H1 (cell line): ENCODE data around the gene ATG4D. TPM values are rescaled to one million over a fixed set of nuclear protein-coding genes. Genes with fewer than 3 reads are reported as not detected.

ENCODE experiments used
- CBX5 ChIP-seq: fragments of 300-800, 300-1000 bp; sonication (generic); IDR thresholded peaks from 2 replicates; pipeline ENCODE4 v1.7.1; 2016; ENCODE audit warnings: antibody characterized with exemption, low read length, low read depth
- CEBPB ChIP-seq: IDR thresholded peaks from 2 replicates; pipeline ENCODE4 v1.6.1; 2012; ENCODE audit warnings: low read depth, low read length
- CHD1 ChIP-seq: IDR thresholded peaks from 2 replicates; pipeline ENCODE4 v1.6.1; 2012; ENCODE audit warnings: low read depth, low read length, improper control_type of control experiment
- CREB1 ChIP-seq: IDR thresholded peaks from 2 replicates; pipeline ENCODE4 v1.6.1; 2012; ENCODE audit warnings: inconsistent platforms
- EGR1 ChIP-seq: IDR thresholded peaks from 2 replicates; pipeline ENCODE4 v1.6.1; 2011; ENCODE audit warnings: low read depth, low read length, borderline replicate concordance
- EP300 ChIP-seq, 2 experiments: IDR thresholded peaks; 1 replicate in 1 of 2; 2 replicates in 1 of 2; pipeline ENCODE4 v1.6.1; 2011 to 2012; ENCODE audit warnings: low read depth in 2 of 2, low read length in 2 of 2, mild to moderate bottlenecking in 2 of 2, borderline replicate concordance in 1 of 2, inconsistent platforms in 1 of 2, moderate library complexity in 1 of 2
- GTF2F1 ChIP-seq: IDR thresholded peaks from 2 replicates; pipeline ENCODE4 v1.6.1; 2012; ENCODE audit warnings: low read depth, low read length, improper control_type of control experiment, borderline replicate concordance
- NRF1 ChIP-seq: IDR thresholded peaks from 2 replicates; pipeline ENCODE4 v1.6.1; 2011; ENCODE audit warnings: mild to moderate bottlenecking, low read depth, low read length, improper control_type of control experiment
- PHF8 ChIP-seq: fragments of 200-600 bp; sonication (generic); conservative IDR thresholded peaks from 2 replicates; pipeline ENCODE4 v1.7.1; 2012; ENCODE audit warnings: low read depth, mild to moderate bottlenecking, inconsistent platforms, low read length, moderate library complexity
- SP2 ChIP-seq: IDR thresholded peaks from 2 replicates; pipeline ENCODE4 v1.6.1; 2012; ENCODE audit warnings: mild to moderate bottlenecking, low read length, inconsistent platforms
- TAF1 ChIP-seq: IDR thresholded peaks from 2 replicates; pipeline ENCODE4 v1.6.1; 2011; ENCODE audit warnings: mild to moderate bottlenecking, low read depth, low read length
- TBP ChIP-seq: IDR thresholded peaks from 2 replicates; pipeline ENCODE4 v1.6.1; 2011; ENCODE audit warnings: low read depth, low read length, improper control_type of control experiment
- polyA plus RNA-seq, 7 experiments: library from polyadenylated mRNA; depleted of rRNA in 3 of 7; stranded (reverse) in 5 of 7; unstranded in 2 of 7; fragments of >200 nt in 5 of 7; fragments of 200-250 nt in 2 of 7; gene quantifications; 1 replicate in 5 of 7; 2 replicates in 1 of 7; 4 replicates in 1 of 7; pipeline versions ENCODE4 v1.2.1 to v1.2.3, GENCODE V29; 2011 to 2013; ENCODE audit warnings: missing spikeins in 2 of 7, mixed read lengths in 2 of 7
- total RNA-seq: library from RNA; stranded (reverse); fragmentation: NEBNext Ultra II Directional; extraction: Animal tissue kit (Norgen Biotek cat#: 25700); gene quantifications from 2 replicates; pipeline ENCODE4 v1.2.1, GENCODE V29; 2021
- TF ChIP-seq, protein P1 (sequence below): fragments of 300-600 bp; sonication (generic); IDR thresholded peaks from 2 replicates; pipeline ENCODE4 v1.7.1; 2012; ENCODE audit warnings: low read length, moderate library complexity, mild to moderate bottlenecking, inconsistent platforms; ENCODE audit not compliant: insufficient replicate concordance

The ATG4D gene
- total and polyA plus RNA-seq, 2 of the 8 experiments (the other 6 are each of a cell fraction or from before 2014, with no cell fraction given): 39.6 to 43.7 TPM

DNA sequence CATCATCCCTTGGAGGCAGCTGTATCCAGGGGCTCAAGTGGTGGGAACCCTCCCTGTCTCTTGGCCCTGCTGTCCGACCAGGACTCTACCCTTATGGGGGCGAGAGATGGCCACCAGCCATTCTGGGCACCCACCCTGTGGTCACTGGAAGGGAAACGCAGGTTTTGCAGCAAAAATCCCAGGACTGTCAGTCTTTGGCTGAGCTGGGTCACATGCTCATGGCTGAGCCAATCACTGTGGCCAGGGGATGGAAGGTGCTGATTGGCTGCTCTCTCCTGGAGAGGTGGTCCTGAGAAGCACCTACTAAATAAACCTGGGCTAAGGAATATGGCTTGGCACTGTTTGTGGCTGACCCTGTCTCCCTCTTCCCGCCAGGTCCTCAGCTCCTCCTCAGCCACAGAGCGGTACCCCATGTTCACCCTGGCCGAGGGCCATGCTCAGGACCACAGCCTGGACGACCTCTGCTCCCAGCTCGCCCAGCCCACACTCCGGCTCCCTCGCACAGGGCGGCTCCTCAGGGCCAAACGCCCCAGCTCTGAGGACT, 8.9 kb downstream of the ATG4D start (continued):
- TF ChIP-seq, protein P1, sequence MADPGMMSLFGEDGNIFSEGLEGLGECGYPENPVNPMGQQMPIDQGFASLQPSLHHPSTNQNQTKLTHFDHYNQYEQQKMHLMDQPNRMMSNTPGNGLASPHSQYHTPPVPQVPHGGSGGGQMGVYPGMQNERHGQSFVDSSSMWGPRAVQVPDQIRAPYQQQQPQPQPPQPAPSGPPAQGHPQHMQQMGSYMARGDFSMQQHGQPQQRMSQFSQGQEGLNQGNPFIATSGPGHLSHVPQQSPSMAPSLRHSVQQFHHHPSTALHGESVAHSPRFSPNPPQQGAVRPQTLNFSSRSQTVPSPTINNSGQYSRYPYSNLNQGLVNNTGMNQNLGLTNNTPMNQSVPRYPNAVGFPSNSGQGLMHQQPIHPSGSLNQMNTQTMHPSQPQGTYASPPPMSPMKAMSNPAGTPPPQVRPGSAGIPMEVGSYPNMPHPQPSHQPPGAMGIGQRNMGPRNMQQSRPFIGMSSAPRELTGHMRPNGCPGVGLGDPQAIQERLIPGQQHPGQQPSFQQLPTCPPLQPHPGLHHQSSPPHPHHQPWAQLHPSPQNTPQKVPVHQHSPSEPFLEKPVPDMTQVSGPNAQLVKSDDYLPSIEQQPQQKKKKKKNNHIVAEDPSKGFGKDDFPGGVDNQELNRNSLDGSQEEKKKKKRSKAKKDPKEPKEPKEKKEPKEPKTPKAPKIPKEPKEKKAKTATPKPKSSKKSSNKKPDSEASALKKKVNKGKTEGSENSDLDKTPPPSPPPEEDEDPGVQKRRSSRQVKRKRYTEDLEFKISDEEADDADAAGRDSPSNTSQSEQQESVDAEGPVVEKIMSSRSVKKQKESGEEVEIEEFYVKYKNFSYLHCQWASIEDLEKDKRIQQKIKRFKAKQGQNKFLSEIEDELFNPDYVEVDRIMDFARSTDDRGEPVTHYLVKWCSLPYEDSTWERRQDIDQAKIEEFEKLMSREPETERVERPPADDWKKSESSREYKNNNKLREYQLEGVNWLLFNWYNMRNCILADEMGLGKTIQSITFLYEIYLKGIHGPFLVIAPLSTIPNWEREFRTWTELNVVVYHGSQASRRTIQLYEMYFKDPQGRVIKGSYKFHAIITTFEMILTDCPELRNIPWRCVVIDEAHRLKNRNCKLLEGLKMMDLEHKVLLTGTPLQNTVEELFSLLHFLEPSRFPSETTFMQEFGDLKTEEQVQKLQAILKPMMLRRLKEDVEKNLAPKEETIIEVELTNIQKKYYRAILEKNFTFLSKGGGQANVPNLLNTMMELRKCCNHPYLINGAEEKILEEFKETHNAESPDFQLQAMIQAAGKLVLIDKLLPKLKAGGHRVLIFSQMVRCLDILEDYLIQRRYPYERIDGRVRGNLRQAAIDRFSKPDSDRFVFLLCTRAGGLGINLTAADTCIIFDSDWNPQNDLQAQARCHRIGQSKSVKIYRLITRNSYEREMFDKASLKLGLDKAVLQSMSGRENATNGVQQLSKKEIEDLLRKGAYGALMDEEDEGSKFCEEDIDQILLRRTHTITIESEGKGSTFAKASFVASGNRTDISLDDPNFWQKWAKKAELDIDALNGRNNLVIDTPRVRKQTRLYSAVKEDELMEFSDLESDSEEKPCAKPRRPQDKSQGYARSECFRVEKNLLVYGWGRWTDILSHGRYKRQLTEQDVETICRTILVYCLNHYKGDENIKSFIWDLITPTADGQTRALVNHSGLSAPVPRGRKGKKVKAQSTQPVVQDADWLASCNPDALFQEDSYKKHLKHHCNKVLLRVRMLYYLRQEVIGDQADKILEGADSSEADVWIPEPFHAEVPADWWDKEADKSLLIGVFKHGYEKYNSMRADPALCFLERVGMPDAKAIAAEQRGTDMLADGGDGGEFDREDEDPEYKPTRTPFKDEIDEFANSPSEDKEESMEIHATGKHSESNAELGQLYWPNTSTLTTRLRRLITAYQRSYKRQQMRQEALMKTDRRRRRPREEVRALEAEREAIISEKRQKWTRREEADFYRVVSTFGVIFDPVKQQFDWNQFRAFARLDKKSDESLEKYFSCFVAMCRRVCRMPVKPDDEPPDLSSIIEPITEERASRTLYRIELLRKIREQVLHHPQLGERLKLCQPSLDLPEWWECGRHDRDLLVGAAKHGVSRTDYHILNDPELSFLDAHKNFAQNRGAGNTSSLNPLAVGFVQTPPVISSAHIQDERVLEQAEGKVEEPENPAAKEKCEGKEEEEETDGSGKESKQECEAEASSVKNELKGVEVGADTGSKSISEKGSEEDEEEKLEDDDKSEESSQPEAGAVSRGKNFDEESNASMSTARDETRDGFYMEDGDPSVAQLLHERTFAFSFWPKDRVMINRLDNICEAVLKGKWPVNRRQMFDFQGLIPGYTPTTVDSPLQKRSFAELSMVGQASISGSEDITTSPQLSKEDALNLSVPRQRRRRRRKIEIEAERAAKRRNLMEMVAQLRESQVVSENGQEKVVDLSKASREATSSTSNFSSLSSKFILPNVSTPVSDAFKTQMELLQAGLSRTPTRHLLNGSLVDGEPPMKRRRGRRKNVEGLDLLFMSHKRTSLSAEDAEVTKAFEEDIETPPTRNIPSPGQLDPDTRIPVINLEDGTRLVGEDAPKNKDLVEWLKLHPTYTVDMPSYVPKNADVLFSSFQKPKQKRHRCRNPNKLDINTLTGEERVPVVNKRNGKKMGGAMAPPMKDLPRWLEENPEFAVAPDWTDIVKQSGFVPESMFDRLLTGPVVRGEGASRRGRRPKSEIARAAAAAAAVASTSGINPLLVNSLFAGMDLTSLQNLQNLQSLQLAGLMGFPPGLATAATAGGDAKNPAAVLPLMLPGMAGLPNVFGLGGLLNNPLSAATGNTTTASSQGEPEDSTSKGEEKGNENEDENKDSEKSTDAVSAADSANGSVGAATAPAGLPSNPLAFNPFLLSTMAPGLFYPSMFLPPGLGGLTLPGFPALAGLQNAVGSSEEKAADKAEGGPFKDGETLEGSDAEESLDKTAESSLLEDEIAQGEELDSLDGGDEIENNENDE: no peak
- TF ChIP-seq CHD1 (no peak), GTF2F1 (no peak), TAF1 (no peak), EP300 (IDR thresholded peaks at IDR 0.05; ENCODE audit: borderline replicate concordance in 1 of 2, low read depth in 2 of 2, low read length in 2 of 2) (no peak), PHF8 (no peak), CBX5 (no peak), EGR1 (no peak), NRF1 (no peak), CEBPB (no peak), TBP (no peak), CREB1 (no peak), SP2 (no peak)
